Endothelial cell of umbilical vein (primary cell): Measurements from ENCODE around the gene SH3GL1. TPM values are rescaled to one million over a fixed set of nuclear protein-coding genes. Genes with fewer than 3 reads are reported as not detected.

Experiments used
- BruUV-seq: library from RNA; stranded (reverse); fragments of 400-500 nt; replicated peaks from 2 replicates; lab custom pipeline; 2021; lab: Mats Ljungman, UMichigan
- CTCF ChIA-PET: fragments of 300-600, 350-600 bp; sonication (Branson Sonifier 250); formaldehyde crosslinking; loops from one replicate; lab custom pipeline; 2021; ENCODE audit warnings: antibody characterized with exemption, inconsistent platforms; lab: Charles Lee
- POLR2A ChIA-PET: fragments of 300-600, 350-600 bp; sonication (Branson Sonifier 250); formaldehyde crosslinking; loops from one replicate; lab custom pipeline; 2021; ENCODE audit warnings: antibody characterized with exemption, inconsistent platforms; lab: Charles Lee
- DNase-seq: peaks from one replicate; pipeline ENCODE4 v3.0.0-alpha.2; 2011; ENCODE audit warnings: low read depth, low spot score
- FAIRE-seq: peaks from 2 replicates; lab custom pipeline; 2011; peaks lifted over from hg19 to GRCh38; lab: Jason Lieb, UNC
- H2AFZ ChIP-seq: 2 replicates; pipeline ENCODE4 v1.6.0; 2012; ENCODE audit warnings: low read depth, low read length, control low read depth, inconsistent platforms
- H3K27ac ChIP-seq: 2 replicates; pipeline ENCODE4 v1.5.1; 2011; ENCODE audit warnings: low read depth, mild to moderate bottlenecking, control low read depth, low read length, moderate library complexity; ENCODE audit not compliant: insufficient read depth
- H3K27me3 ChIP-seq, 2 experiments: 2 replicates each; pipeline versions ENCODE4 v1.6.0 to v1.6.1; 2011; ENCODE audit warnings: low read length in 2 of 2, mixed read lengths in 1 of 2; ENCODE audit not compliant: control insufficient read depth in 2 of 2, insufficient read depth in 2 of 2
- H3K36me3 ChIP-seq, 2 experiments: 2 replicates in 1 of 2; 3 replicates in 1 of 2; pipeline ENCODE4 v1.5.1; 2011; ENCODE audit warnings: low read length in 2 of 2, mild to moderate bottlenecking in 1 of 2, moderate library complexity in 1 of 2; ENCODE audit not compliant: control insufficient read depth in 2 of 2, insufficient read depth in 2 of 2; ENCODE audit errors: extremely low read depth in 1 of 2
- H3K4me1 ChIP-seq: 3 replicates; pipeline ENCODE4 v1.5.1; 2011; ENCODE audit warnings: mild to moderate bottlenecking, low read length; ENCODE audit not compliant: control insufficient read depth, insufficient read depth; ENCODE audit errors: extremely low read depth
- H3K4me2 ChIP-seq: 2 replicates; pipeline ENCODE4 v1.6.1; 2011; ENCODE audit warnings: low read length, control low read depth, mixed read lengths; ENCODE audit not compliant: insufficient read depth
- H3K4me3 ChIP-seq, 3 experiments: fragments of 200-600 bp in 1 of 3; sonication (generic), shearing (Covaris generic) in 1 of 3; replicated peaks in 1 of 3; 2 replicates each; pipeline ENCODE4 v1.5.1; 2011 to 2016; ENCODE audit warnings: control low read depth in 3 of 3, low read length in 3 of 3, mild to moderate bottlenecking in 2 of 3, inconsistent platforms in 1 of 3, low read depth in 1 of 3, moderate library complexity in 1 of 3; ENCODE audit not compliant: insufficient read depth in 1 of 3
- H3K79me2 ChIP-seq: 2 replicates; pipeline ENCODE4 v1.6.0; 2012; ENCODE audit warnings: low read length, inconsistent platforms; ENCODE audit not compliant: control insufficient read depth, insufficient read depth
- H3K9ac ChIP-seq: replicated peaks from 2 replicates; pipeline ENCODE3; 2011; ENCODE audit warnings: low read length, control low read depth; ENCODE audit not compliant: insufficient read depth; ENCODE audit errors: extremely low read depth
- H3K9me1 ChIP-seq: replicated peaks from 3 replicates; pipeline ENCODE4 v1.6.0; 2011; ENCODE audit warnings: mild to moderate bottlenecking, low read length; ENCODE audit not compliant: control insufficient read depth, insufficient read depth; ENCODE audit errors: extremely low read depth
- H3K9me3 ChIP-seq: replicated peaks from 2 replicates; pipeline ENCODE4 v1.5.1; 2012; ENCODE audit warnings: low read length, inconsistent platforms; ENCODE audit not compliant: control insufficient read depth, insufficient read depth
- H4K20me1 ChIP-seq: replicated peaks from 2 replicates; pipeline ENCODE3; 2011; ENCODE audit warnings: mild to moderate bottlenecking, low read length; ENCODE audit not compliant: control insufficient read depth, insufficient read depth; ENCODE audit errors: extremely low read depth
- EZH2 ChIP-seq: IDR thresholded peaks from 2 replicates; pipeline ENCODE4 v1.6.1; 2012; ENCODE audit warnings: borderline replicate concordance, low read depth, mild to moderate bottlenecking, moderate library complexity, low read length, inconsistent platforms; ENCODE audit not compliant: severe bottlenecking
- FOS ChIP-seq: IDR thresholded peaks from 2 replicates; pipeline ENCODE4 v1.6.1; 2011; ENCODE audit warnings: mild to moderate bottlenecking, low read length, moderate library complexity, borderline replicate concordance; ENCODE audit not compliant: insufficient read depth
- GATA2 ChIP-seq: IDR thresholded peaks from 2 replicates; pipeline ENCODE4 v1.7.0; 2011; ENCODE audit warnings: low read depth, mild to moderate bottlenecking, moderate library complexity, mixed read lengths, low read length; ENCODE audit not compliant: insufficient read length, insufficient read depth
- JUN ChIP-seq: IDR thresholded peaks from 2 replicates; pipeline ENCODE4 v1.6.1; 2011; ENCODE audit warnings: borderline replicate concordance, low read depth; ENCODE audit not compliant: insufficient read length, insufficient read depth
- MYC ChIP-seq: IDR thresholded peaks from one replicate; pipeline ENCODE4 v1.6.1; 2011; ENCODE audit warnings: mild to moderate bottlenecking, low read depth, low read length
- POLR2A ChIP-seq: IDR thresholded peaks from 2 replicates; pipeline ENCODE4 v1.6.1; 2012; ENCODE audit warnings: low read depth, mild to moderate bottlenecking, control low read depth, low read length
- POLR2AphosphoS5 ChIP-seq: IDR thresholded peaks from 2 replicates; pipeline ENCODE4 v1.6.1; 2012; ENCODE audit warnings: low read depth, mild to moderate bottlenecking, control low read depth, low read length, moderate library complexity; ENCODE audit not compliant: insufficient read depth
- dilution Hi-C: fragments of 300-500 bp; cut with MboI; formaldehyde crosslinking; loops from one replicate; pipeline ENCODE4 v1.15.0; 2019; ENCODE audit warnings: low sequenced_read_pairs; ENCODE audit not compliant: extremely low pct_ligation_motif_present
- intact Hi-C: fragments of 100-400 bp; cut with micrococcal nuclease; formaldehyde crosslinking; loops from one replicate; pipeline ENCODE4 v1.10.0; 2022
- polyA plus RNA-seq, 4 experiments: library from polyadenylated mRNA; depleted of rRNA in 3 of 4; stranded (reverse) in 3 of 4; unstranded in 1 of 4; fragments of >200 nt; gene quantifications; 2 replicates each; pipeline versions ENCODE4 v1.2.1 to v1.2.3, GENCODE V29; 2011 to 2012; ENCODE audit warnings: missing spikeins in 1 of 4
- total RNA-seq: library from RNA; stranded (reverse); gene quantifications from 2 replicates; pipeline ENCODE4 v1.2.3, GENCODE V29; 2021
- TF ChIP-seq, protein P1 (sequence below): IDR thresholded peaks from 2 replicates; pipeline ENCODE4 v1.6.1; 2011; ENCODE audit not compliant: insufficient read depth, insufficient read length
- TF ChIP-seq, protein P2 (sequence below), 2 donors: IDR thresholded peaks; 1 replicate in 1 of 2; 2 replicates in 1 of 2; pipeline ENCODE4 v1.5.1; 2011; ENCODE audit warnings: low read length in 2 of 2, mild to moderate bottlenecking in 2 of 2, moderate library complexity in 2 of 2, control low read depth in 1 of 2, inconsistent platforms in 1 of 2, low read depth in 1 of 2; ENCODE audit not compliant: insufficient read depth in 1 of 2; ENCODE audit errors: extremely low read depth in 1 of 2

SH3GL1 gene
- total and polyA plus RNA-seq, 2 donors (not counting 3 experiments of a cell fraction or from before 2014, with no cell fraction given) = 143 to 145 TPM

DNA sequence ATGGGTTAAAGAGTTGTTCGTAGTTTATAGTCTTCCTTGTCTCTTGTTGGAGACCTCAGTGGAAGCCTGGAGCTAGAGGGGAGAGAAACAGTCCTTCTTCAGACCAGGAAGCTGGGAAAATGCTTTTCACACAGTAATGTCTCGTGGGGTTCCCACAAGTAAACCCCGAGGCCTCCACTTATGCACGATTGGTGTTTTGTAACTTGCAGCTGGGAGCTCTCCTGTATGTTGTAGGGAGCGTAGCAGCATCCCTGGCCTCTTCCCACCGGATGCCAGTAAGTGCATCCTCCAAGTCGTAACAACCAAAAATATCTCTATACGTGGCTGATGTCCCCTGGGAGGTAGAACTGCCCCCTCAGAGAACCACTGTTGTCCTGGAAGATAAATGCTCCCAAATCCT is 5.6 kb upstream of the SH3GL1 start:
- H3K4me2 ChIP-seq = no peak overlapping the region
- no peak overlapping the region for H3K9ac ChIP-seq
- ChIA-PET CTCF (interaction anchor here (1.5 to 1.6 kb wide), 2 partner anchors 11 to 36 kb away, joined by 5 read pairs; no protein-coding TSS in a partner anchor), POLR2A (interaction anchor here (0.7 kb wide), 1 partner anchor 1708 kb away, joined by 4 read pairs; no protein-coding TSS in a partner anchor)
- FAIRE-seq (no peak), DNase-seq (no peak)
- dilution Hi-C loops = no loop called here
- BruUV-seq = no TSS peak
- H3K4me3 ChIP-seq = no peak overlapping the region
- intact Hi-C loops = no loop called here
- H3K9me3 ChIP-seq = no peaks in the 10 kb centered on the region
- no peak overlapping the region for H2AFZ ChIP-seq
- H3K27ac ChIP-seq = no peak overlapping the region
- H4K20me1 ChIP-seq = no peaks in the 10 kb centered on the region
- H3K4me1 ChIP-seq = peaks cover 14% of the 10 kb centered on the region
- H3K9me1 ChIP-seq = no peaks in the 10 kb centered on the region
- H3K27me3 ChIP-seq = no peaks in the 10 kb centered on the region
- TF ChIP-seq, protein P1, sequence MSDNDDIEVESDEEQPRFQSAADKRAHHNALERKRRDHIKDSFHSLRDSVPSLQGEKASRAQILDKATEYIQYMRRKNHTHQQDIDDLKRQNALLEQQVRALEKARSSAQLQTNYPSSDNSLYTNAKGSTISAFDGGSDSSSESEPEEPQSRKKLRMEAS = no peak
- TF ChIP-seq MYC = no peak
- TF ChIP-seq POLR2A = no peak
- TF ChIP-seq FOS = no peak
- no peak for TF ChIP-seq GATA2
- no peaks in the 10 kb centered on the region for H3K36me3 ChIP-seq
- H3K79me2 ChIP-seq = peaks cover 38% of the 10 kb centered on the region

- Histone ChIP-seq H3K4me3 (peak overlapping the region; percentile 64 to 74 (median 67)), H3K79me2 (peaks cover 58% of the 10 kb centered on the region), H3K9ac (peak overlapping the region; percentile 90), H3K9me1 (no peaks in the 10 kb centered on the region), H3K4me1 (peaks cover 20% of the 10 kb centered on the region), H2AFZ (peak overlapping the region; percentile 71), H3K27me3 (no peaks in the 10 kb centered on the region), H3K27ac (peak overlapping the region; percentile 68), H3K36me3 (no peaks in the 10 kb centered on the region), H3K4me2 (peak overlapping the region; percentile 74), H4K20me1 (no peaks in the 10 kb centered on the region), H3K9me3 (no peaks in the 10 kb centered on the region)
- intact Hi-C loops = loop anchor here (5.0 kb wide), 1 partner anchor 234 kb away; the partner anchor contains the start of gene TNFAIP8L1
- FAIRE-seq (peak; percentile 4), DNase-seq (no peak)
- POLR2A ChIA-PET = no interaction called here
- CTCF ChIA-PET = interaction anchor here (1.3 to 1.5 kb wide), 2 partner anchors 33 to 68 kb away, joined by 9 to 12 read pairs; partner anchors contain the start of gene HDGFL2
- TF ChIP-seq, protein P1 = no peak
- TF ChIP-seq, protein P2, sequence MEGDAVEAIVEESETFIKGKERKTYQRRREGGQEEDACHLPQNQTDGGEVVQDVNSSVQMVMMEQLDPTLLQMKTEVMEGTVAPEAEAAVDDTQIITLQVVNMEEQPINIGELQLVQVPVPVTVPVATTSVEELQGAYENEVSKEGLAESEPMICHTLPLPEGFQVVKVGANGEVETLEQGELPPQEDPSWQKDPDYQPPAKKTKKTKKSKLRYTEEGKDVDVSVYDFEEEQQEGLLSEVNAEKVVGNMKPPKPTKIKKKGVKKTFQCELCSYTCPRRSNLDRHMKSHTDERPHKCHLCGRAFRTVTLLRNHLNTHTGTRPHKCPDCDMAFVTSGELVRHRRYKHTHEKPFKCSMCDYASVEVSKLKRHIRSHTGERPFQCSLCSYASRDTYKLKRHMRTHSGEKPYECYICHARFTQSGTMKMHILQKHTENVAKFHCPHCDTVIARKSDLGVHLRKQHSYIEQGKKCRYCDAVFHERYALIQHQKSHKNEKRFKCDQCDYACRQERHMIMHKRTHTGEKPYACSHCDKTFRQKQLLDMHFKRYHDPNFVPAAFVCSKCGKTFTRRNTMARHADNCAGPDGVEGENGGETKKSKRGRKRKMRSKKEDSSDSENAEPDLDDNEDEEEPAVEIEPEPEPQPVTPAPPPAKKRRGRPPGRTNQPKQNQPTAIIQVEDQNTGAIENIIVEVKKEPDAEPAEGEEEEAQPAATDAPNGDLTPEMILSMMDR (IDR thresholded peaks at IDR 0.05; ENCODE audit: extremely low read depth in 1 of 2, insufficient read depth in 1 of 2, low read depth in 1 of 2, low read length in 2 of 2) = no peak
- TF ChIP-seq JUN (no peak), GATA2 (no peak), MYC (no peak), POLR2A (no peak), POLR2AphosphoS5 (no peak), EZH2 (no peak), FOS (no peak)
- dilution Hi-C loops = no loop called here
- BruUV-seq = no TSS peak
Measured at GRCh38 chr19:4403005-4403761, 2.8 kb upstream of the SH3GL1 start.
